T-helper 17 cell (primary cell): Measurements from ENCODE around the gene CYP1B1. TPM values are rescaled to one million over a fixed set of nuclear protein-coding genes. Genes with fewer than 3 reads are reported as not detected.
"Not testable (repeated sequence)": the region's sequence is repeated elsewhere in the genome, so short reads cannot be mapped to it uniquely, and the experiment has no call there.

Experiments
- ATAC-seq: fragments of 150-1000 bp; cut with Tn5 transposase; 2 replicates; pipeline ENCODE4 v1.10.0; 2021; ENCODE audit warnings: mild to moderate bottlenecking, moderate library complexity
- DNase-seq, 3 donors: peaks; one replicate each; pipeline versions ENCODE4 v3.0.0 to v3.0.0-alpha.2; 2020 to 2021
- H3K9me3 ChIP-seq: one replicate; pipeline ENCODE4 v1.7.0; 2013; ENCODE audit warnings: low read length, mild to moderate bottlenecking; ENCODE audit not compliant: control insufficient read depth, poor library complexity, severe bottlenecking
- H3K27ac Mint-ChIP-seq: one replicate; pipeline ENCODE4 v1.8.0; 2022; ENCODE audit warnings: mild to moderate bottlenecking, moderate library complexity, mixed read lengths
- H3K27me3 Mint-ChIP-seq: one replicate; pipeline ENCODE4 v1.8.0; 2022; ENCODE audit warnings: mixed read lengths
- H3K36me3 Mint-ChIP-seq: one replicate; pipeline ENCODE4 v1.8.0; 2022; ENCODE audit warnings: low read depth, mixed read lengths
- H3K4me1 Mint-ChIP-seq: one replicate; pipeline ENCODE4 v1.8.0; 2022; ENCODE audit warnings: mild to moderate bottlenecking, mixed read lengths
- H3K4me3 Mint-ChIP-seq: one replicate; pipeline ENCODE4 v1.8.0; 2022; ENCODE audit warnings: mild to moderate bottlenecking, moderate library complexity, mixed read lengths
- total RNA-seq, 4 donors: library from RNA in 2 of 4; stranded (reverse) in 2 of 4; gene quantifications; one replicate each; pipeline ENCODE4 v1.2.3 and lab custom pipeline; 2022 to 2026

Gene CYP1B1
- total RNA-seq, 2 donors from 2014 or later = 0.44 to 1.4 TPM

DNA sequence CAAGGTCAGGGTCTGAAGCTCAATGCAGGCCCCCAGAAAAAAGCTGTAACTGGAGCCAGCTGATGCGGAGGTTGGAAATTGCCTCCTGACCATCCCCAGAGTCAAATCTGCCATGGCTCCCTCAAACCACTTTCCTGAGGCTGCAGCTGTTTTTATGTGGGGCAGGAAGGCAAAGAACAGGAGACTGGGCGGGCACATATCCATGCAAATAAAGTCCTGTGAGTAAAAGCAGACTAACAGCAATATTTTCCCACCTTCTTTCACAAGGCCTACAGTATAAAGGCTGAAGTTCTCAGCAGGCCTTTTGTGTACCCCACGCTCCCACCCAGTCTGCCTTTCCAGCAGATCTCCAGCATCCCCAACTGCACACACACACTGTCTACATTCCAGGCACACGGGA, 47.1 kb downstream of the CYP1B1 start:
- DNase-seq = no peak
- Mint-ChIP-seq H3K27ac (no peak overlapping the region), H3K4me3 (no peak overlapping the region), H3K4me1 (no peaks in the 10 kb centered on the region), H3K27me3 (peaks cover 38% of the 10 kb centered on the region), H3K36me3 (peaks cover 2% of the 10 kb centered on the region)
- no peaks in the 10 kb centered on the region for H3K9me3 ChIP-seq
- no peak for ATAC-seq

DNA sequence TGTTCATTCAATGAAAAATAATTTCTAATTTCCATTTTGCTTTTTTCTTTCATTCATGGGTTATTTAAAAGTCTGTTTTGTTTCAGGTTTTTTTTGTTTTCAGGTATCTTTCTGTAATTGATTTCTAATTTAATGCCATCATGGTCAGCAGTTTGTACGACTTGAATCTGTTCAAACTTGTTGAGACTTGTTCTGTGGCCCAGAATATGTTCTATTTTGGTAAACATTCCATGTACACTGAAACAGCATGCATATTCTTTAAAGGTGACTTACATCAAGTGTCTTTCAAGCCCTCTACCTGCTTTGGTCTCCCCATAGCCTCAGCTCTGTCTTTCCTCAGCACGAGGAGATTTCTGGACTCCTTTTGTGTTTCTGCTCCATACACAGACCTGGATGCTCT, 49.1 kb downstream of the CYP1B1 start:
- no peaks in the 10 kb centered on the region for H3K9me3 ChIP-seq
- H3K4me3 Mint-ChIP-seq = no peak overlapping the region
- H3K36me3 Mint-ChIP-seq = no peaks in the 10 kb centered on the region
- no peak overlapping the region for H3K27ac Mint-ChIP-seq
- H3K27me3 Mint-ChIP-seq = peaks cover 24% of the 10 kb centered on the region
- no peaks in the 10 kb centered on the region for H3K4me1 Mint-ChIP-seq
- DNase-seq (no peak), ATAC-seq (no peak)

DNA sequence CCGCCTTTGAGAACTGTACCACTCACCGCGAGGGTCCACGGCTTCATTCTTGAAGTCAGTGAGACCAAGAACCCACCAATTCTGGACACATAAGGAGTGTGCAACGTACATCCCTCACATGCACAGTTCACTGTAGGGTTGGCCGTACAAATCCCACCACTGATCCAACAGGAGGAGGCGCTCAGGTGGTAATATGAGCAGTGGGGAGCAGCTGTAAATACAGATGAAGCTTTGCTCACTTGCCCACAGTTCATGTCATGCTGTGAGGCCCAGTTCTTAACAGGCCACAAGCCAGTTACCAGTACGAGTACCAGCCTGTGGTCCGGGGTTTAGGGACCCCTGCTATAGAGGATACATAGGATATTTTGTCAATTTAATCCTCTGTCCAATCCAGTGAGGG, 54.4 kb downstream of the CYP1B1 start:
- no peaks in the 10 kb centered on the region for H3K9me3 ChIP-seq
- Mint-ChIP-seq H3K4me1 (no peaks in the 10 kb centered on the region), H3K4me3 (no peak overlapping the region), H3K27ac (no peak overlapping the region), H3K27me3 (peaks cover 6% of the 10 kb centered on the region), H3K36me3 (no peaks in the 10 kb centered on the region)
- DNase-seq (no peak), ATAC-seq (no peak)

DNA sequence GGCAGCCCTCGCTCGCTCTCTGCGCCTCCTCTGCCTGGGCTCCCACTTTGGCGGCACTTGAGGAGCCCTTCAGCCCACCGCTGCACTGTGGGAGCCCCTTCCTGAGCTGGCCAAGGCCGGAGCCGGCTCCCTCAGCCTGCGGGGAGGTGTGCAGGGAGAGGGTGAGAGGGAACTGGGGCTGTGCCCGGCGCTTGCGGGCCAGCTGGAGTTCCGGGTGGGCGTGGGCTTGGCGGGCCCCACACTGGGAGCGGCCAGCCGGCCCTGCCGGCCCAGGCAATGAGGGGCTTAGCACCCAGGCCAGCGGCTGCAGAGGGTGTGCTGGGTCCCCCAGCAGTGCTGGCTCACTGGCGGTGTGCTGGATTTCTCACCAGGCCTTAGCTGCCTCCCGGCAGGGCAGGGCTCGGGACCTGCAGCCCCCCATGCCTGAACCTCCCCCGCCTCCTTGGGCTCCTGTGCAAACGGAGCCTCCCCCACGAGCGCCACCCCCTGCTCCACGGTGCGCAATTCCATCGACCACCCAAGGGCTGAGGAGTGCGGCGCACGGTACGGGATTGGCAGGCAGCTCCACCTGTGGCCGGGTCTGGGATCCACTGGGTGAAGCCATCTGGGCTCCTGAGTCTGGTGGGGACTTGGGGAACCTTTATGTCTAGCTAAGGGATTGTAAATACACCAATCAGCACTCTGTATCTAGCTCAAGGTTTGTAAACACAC, 55.4 kb downstream of the CYP1B1 start:
- not testable (repeated sequence) for ATAC-seq, H3K27me3 Mint-ChIP-seq, H3K27ac Mint-ChIP-seq, H3K4me3 Mint-ChIP-seq, H3K4me1 Mint-ChIP-seq, H3K36me3 Mint-ChIP-seq, H3K9me3 ChIP-seq, DNase-seq

DNA sequence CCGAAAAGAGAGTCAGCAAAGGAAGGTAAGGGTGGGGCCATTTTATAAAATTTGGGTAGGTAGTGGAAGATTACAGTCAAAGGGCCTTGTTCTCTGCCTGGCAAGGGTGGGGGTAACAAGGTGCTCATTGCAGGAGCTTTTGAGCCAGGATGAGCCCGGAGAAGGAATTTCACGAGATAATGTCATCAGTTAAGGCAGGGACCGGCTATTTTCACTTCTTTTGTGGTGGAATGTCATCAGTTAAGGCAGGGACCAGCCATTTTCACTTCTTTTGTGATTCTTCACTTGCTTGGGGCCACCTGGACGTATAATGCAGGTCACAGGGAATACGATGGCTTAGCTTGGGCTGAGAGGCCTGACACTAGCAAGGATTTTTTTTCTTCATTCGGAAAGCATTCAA, 58.1 kb downstream of the CYP1B1 start:
- DNase-seq = no peak
- H3K27me3 Mint-ChIP-seq = no peaks in the 10 kb centered on the region
- no peak overlapping the region for H3K4me3 Mint-ChIP-seq
- no peak for ATAC-seq
- H3K36me3 Mint-ChIP-seq = no peaks in the 10 kb centered on the region
- no peaks in the 10 kb centered on the region for H3K4me1 Mint-ChIP-seq
- H3K9me3 ChIP-seq = no peaks in the 10 kb centered on the region
- H3K27ac Mint-ChIP-seq = no peak overlapping the region

Other genes with a start within 250 kb of the CYP1B1 start
- 1 to 10 TPM; 1.8 to 3.4 TPM for gene RMDN2, start 150.9 kb downstream of the CYP1B1 start, total RNA-seq